Measurements from ENCODE around the gene FBLN1.
"Not testable (repeated sequence)": the region's sequence is repeated elsewhere in the genome, so short reads cannot be mapped to it uniquely, and the experiment has no call there.

FBLN1 gene

GRCh38 chr22:45586651-45587405, 84.1 kb downstream of the FBLN1 start:
- no peak for DNase-seq

GRCh38 chr22:45587638-45588505, 85.2 kb downstream of the FBLN1 start:
- DNase-seq: no peak

- no peak for DNase-seq
These were observed 86.9 kb downstream of the FBLN1 start for GRCh38 chr22:45589556-45589955.

GRCh38 chr22:45590262-45590661, 87.6 kb downstream of the FBLN1 start:
- DNase-seq: no peak

GRCh38 chr22:45591633-45592213, 89.0 kb downstream of the FBLN1 start:
- DNase-seq: peak in 1 of 2 donors; percentile 13

GRCh38 chr22:45594123-45594941, 91.6 kb downstream of the FBLN1 start:
- DNase-seq: no peak

- DNase-seq: no peak
These were observed 94.9 kb downstream of the FBLN1 start for GRCh38 chr22:45597460-45598192.

GRCh38 chr22:45598596-45599217, 96.0 kb downstream of the FBLN1 start:
- no peak for DNase-seq

GRCh38 chr22:45599836-45600577, 97.3 kb downstream of the FBLN1 start:
- DNase-seq: no peak

- peak in 1 of 2 donors; percentile 36 for DNase-seq
These were observed 98.4 kb downstream of the FBLN1 start for GRCh38 chr22:45600790-45601730.

- DNase-seq: no peak
These were observed 99.5 kb downstream of the FBLN1 start for GRCh38 chr22:45602004-45602733.

GRCh38 chr22:45602824-45603595, 100.3 kb downstream of the FBLN1 start:
- DNase-seq: no peak

- no peak for DNase-seq
These were observed 100.9 kb downstream of the FBLN1 start for GRCh38 chr22:45603619-45604018.

- DNase-seq: not testable (repeated sequence)
These were observed 105.4 kb downstream of the FBLN1 start for GRCh38 chr22:45608045-45608444.

GRCh38 chr22:45608763-45609180, 106.1 kb downstream of the FBLN1 start:
- no peak for DNase-seq

GRCh38 chr22:45612451-45612901, 109.8 kb downstream of the FBLN1 start:
- DNase-seq: peak; percentile 68 to 74

GRCh38 chr22:45612940-45613339, 110.3 kb downstream of the FBLN1 start:
- DNase-seq: no peak

GRCh38 chr22:45615364-45615763, 112.7 kb downstream of the FBLN1 start:
- DNase-seq: no peak

Data from inflammatory macrophage (primary cell).